B cell (primary cell): Measurements from ENCODE around the gene MAPK1.

ENCODE experiments used
- CTCF ChIP-seq: fragments of 200-600 bp; IDR thresholded peaks from one replicate; pipeline ENCODE4 v1.8.0; 2022; ENCODE audit warnings: antibody characterized with exemption, mild to moderate bottlenecking
- EZH2 ChIP-seq: IDR thresholded peaks from 2 replicates; pipeline ENCODE4 v1.6.1; 2012; ENCODE audit warnings: borderline replicate concordance, low read depth, mild to moderate bottlenecking, moderate library complexity, low read length; ENCODE audit not compliant: insufficient read depth, poor library complexity, severe bottlenecking

- no peak for TF ChIP-seq CTCF
- TF ChIP-seq EZH2: no peak
Measured at GRCh38 chr22:21719024-21719423, 148.4 kb downstream of the MAPK1 start.
